Measurements from ENCODE around the gene PSMB2. TPM values are rescaled to one million over a fixed set of nuclear protein-coding genes. Genes with fewer than 3 reads are reported as not detected.
A peak's percentile ranks its signal among the peaks of the same experiment; 100 is the strongest.

Gene PSMB2
- total RNA-seq, 1 experiment from 2014 or later, result 150 TPM

DNA sequence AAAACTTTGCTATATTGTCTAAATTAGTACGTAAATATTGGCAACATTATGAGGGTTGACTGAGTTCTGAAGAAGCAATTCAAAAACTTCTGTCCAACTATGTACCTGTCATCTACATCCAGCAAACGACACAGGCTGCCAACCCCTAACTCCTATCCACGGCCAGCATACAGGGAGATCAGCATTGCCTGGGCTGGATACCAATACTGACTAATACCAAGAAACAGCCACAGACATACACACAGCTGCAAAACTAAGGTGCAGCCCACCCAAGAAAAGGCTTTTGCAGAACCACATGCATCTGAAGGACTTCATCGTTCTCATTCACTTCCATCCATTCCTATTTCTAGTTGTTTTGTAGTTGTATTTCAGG is 86.1 kb downstream of the PSMB2 start:
- Histone ChIP-seq H3K27ac (peak overlapping the region; percentile 91; the same call in 1 of the 2 replicates), H3K4me1 (peaks cover 15% of the 10 kb centered on the region), H3K9me3 (replicated peaks) (no peaks in the 10 kb centered on the region), H3K4me3 (peak overlapping the region; percentile 89; the same call in 1 of the 2 replicates), H3K27me3 (no peaks in the 10 kb centered on the region), H3K36me3 (peaks cover 14% of the 10 kb centered on the region)
- DNase-seq, result no peak

DNA sequence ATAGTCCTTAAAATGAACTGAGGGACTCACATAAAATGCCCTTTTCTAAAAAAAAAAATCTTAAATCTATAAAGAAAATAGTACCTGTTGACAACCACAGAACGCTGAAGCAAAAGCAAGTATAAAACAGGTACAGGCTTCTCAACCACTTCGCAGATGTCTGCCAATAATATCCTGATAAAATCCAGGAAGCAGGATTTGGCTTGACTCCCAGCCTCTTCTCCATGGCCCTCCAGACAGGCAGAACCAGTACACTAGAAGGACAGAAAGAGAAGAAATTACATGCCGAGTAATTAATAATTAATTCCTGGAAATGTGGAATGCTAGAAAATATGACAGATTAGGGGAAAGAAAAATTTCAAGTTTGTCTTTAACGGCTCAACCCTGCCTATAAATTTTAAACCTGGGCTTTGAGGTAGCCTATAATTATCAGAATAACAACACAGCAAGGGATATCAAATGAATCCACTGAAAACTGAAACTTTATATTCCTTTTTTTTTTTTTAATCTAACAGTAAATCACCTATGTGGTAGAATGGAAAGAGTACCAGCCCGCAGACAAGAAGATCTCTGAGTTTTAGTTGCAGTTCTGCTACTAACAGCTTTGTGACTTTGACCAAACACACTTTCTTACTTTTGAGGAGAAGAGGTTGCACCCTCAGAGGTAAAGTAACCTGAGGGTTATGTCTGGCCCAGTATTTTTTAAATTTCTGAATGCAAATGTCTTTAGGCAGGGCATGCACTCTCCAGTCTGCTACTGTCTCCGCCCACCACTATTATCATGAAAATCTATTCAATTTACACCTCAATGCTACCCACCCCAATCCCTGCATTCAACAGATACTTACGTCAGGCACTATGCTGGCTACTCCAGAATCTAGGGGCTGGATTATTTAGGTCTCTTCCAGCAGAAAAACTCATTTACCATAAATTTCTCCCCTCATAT is 86.8 kb downstream of the PSMB2 start:
- H3K36me3 ChIP-seq, result peaks cover 15% of the 10 kb centered on the region
- H3K4me1 ChIP-seq, result peaks cover 15% of the 10 kb centered on the region
- H3K27me3 ChIP-seq, result no peaks in the 10 kb centered on the region
- H3K4me3 ChIP-seq, result no peak overlapping the region
- no peaks in the 10 kb centered on the region for H3K9me3 ChIP-seq (replicated peaks)
- H3K27ac ChIP-seq, result no peak overlapping the region
- no peak for DNase-seq

- Histone ChIP-seq H3K27me3 (no peaks in the 10 kb centered on the region), H3K9me3 (replicated peaks) (no peaks in the 10 kb centered on the region), H3K27ac (no peak overlapping the region), H3K4me1 (peaks cover 15% of the 10 kb centered on the region), H3K36me3 (peaks cover 18% of the 10 kb centered on the region), H3K4me3 (no peak overlapping the region)
- no peak for DNase-seq
Measured at GRCh38 chr1:35553851-35554250, 87.5 kb downstream of the PSMB2 start.

Other genes starting within 250 kb of the PSMB2 start
- gene KIAA0319L, start 84.1 kb downstream of the PSMB2 start, total RNA-seq (2014; rRNA removed; shearing (Covaris generic)), result 25.4 and 29.9 TPM in 2 replicates
- 21.2 and 21.7 TPM in 2 replicates for gene NCDN, start 83.7 kb downstream of the PSMB2 start, total RNA-seq (2014; rRNA removed; shearing (Covaris generic))
- 9.8 and 10.9 TPM in 2 replicates for gene TFAP2E, start 68.2 kb downstream of the PSMB2 start, total RNA-seq (2014; rRNA removed; shearing (Covaris generic))
- 9.7 and 12.5 TPM in 2 replicates for gene C1orf216, start 77.4 kb upstream of the PSMB2 start, total RNA-seq (2014; rRNA removed; shearing (Covaris generic))
- gene CLSPN, start 128.5 kb upstream of the PSMB2 start, total RNA-seq (2014; rRNA removed; shearing (Covaris generic)), result 85.8 and 95.4 TPM in 2 replicates
- gene AGO4, start 166.5 kb upstream of the PSMB2 start, total RNA-seq (2014; rRNA removed; shearing (Covaris generic)), result 11.1 and 17.1 TPM in 2 replicates
- 33.3 and 35.1 TPM in 2 replicates for gene AGO1, start 241.7 kb upstream of the PSMB2 start, total RNA-seq (2014; rRNA removed; shearing (Covaris generic))